Peyer's patch (tissue), 4 donors: ENCODE results near the gene TSSC4.

ENCODE experiments used
- CTCF ChIP-seq, 6 experiments: fragments of 450-650 bp in 4 of 6; fragments of 200-600 bp in 2 of 6; sonication (generic) in 1 of 6; IDR thresholded peaks; one replicate each; pipeline ENCODE4 v1.5.1; 2017 to 2019; ENCODE audit warnings: antibody characterized with exemption in 6 of 6, mild to moderate bottlenecking in 3 of 6, moderate library complexity in 1 of 6
- POLR2A ChIP-seq, 2 donors: fragments of 450-650 bp; IDR thresholded peaks; one replicate each; pipeline ENCODE4 v1.5.1; 2017; ENCODE audit warnings: antibody characterized with exemption in 2 of 2, mild to moderate bottlenecking in 2 of 2, moderate library complexity in 2 of 2

- no peak for TF ChIP-seq CTCF (IDR thresholded peaks at IDR 0.05)
- TF ChIP-seq POLR2A (IDR thresholded peaks at IDR 0.05): no peak
Measured at GRCh38 chr11:2377511-2378443, 22.8 kb upstream of the TSSC4 start.
